Upper lobe of right lung (tissue), 1 donor: ENCODE measurements around the gene GMDS. TPM values are rescaled to one million over a fixed set of nuclear protein-coding genes. Genes with fewer than 3 reads are reported as not detected.

Experiments
- ATAC-seq: fragments of 200-7000 bp; cut with Tn5 transposase; one replicate; pipeline ENCODE4 v1.9.1; 2020; ENCODE audit warnings: mild to moderate bottlenecking, moderate library complexity
- DNase-seq: peaks from one replicate; pipeline ENCODE4 v3.0.0-alpha.2; 2020
- H3K27ac ChIP-seq: fragments of 200-600 bp; one replicate; pipeline ENCODE4 v1.8.0; 2022
- H3K27me3 ChIP-seq: fragments of 200-600 bp; one replicate; pipeline ENCODE4 v1.8.0; 2022; ENCODE audit warnings: mild to moderate bottlenecking
- H3K36me3 ChIP-seq: fragments of 200-600 bp; one replicate; pipeline ENCODE4 v1.8.0; 2022
- H3K4me1 ChIP-seq: fragments of 200-600 bp; one replicate; pipeline ENCODE4 v1.8.0; 2022
- H3K4me3 ChIP-seq: fragments of 200-600 bp; one replicate; pipeline ENCODE4 v1.8.0; 2022; ENCODE audit warnings: mild to moderate bottlenecking
- H3K9me3 ChIP-seq: fragments of 200-600 bp; one replicate; pipeline ENCODE4 v1.8.0; 2022
- intact Hi-C: fragments of 100-400 bp; cut with DNase I; formaldehyde crosslinking; loops from one replicate; pipeline ENCODE4 v1.11.0; 2022
- total RNA-seq: library from RNA; stranded (reverse); fragmentation: NEBNext Ultra II Directional; extraction: Animal tissue kit (Norgen Biotek cat#: 25700); gene quantifications from one replicate; pipeline ENCODE4 v1.2.1, GENCODE V29; 2021
- TF ChIP-seq, protein P1 (sequence below): fragments of 200-600 bp; IDR thresholded peaks from one replicate; pipeline ENCODE4 v1.8.0; 2022; ENCODE audit warnings: antibody characterized with exemption
- donor health status: DM: no; HTN: yes; CAD: no; lungs with severe emphysema.

Gene GMDS
- total RNA-seq, 1 donor from 2014 or later: 12.2 TPM

DNA sequence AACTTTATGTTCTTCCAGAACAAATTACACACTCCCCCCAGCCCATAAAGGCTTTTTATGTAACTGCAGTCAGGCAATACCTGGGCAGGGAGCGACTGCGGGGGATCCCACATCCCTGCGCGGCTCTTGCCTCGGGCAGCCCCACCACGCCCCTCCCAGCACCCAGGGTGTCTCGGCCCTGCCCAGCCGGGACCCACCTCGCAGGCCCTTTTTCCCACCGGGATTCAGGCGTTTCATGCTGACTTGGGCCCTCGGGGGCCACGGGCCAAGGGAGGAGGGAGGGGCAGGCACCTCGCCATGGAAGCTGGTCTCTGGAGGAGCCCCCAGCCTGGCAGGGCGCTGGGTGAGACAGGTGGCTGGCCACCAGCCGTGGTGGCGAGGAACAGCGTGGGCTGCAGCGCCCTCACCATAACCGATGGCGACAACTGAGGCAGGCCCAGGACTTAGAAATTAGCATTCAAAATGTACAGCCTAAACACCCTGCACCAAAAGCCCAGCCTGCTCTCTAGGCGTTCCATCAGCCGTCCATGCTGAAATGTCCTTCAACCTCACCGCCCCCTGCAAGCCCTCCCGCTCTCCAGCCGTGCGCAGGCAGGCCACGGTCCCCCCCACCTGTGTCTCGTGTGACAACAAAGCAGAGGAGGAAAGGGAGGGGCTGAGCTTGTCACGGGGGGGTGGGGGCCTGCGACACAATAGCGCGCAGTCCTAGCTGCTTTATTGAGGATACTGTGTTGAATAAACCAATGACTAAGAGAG, 650.8 kb downstream of the GMDS start:
- ATAC-seq (no peak), DNase-seq (no peak)
- no peak overlapping the region for H3K27ac ChIP-seq
- H3K9me3 ChIP-seq: no peaks in the 10 kb centered on the region
- intact Hi-C loops: loop anchor here (10.0 kb wide), 1 partner anchor 1040 kb away; no protein-coding TSS in a partner anchor
- no peak overlapping the region for H3K4me3 ChIP-seq
- peaks cover 32% of the 10 kb centered on the region for H3K27me3 ChIP-seq
- TF ChIP-seq, protein P1, sequence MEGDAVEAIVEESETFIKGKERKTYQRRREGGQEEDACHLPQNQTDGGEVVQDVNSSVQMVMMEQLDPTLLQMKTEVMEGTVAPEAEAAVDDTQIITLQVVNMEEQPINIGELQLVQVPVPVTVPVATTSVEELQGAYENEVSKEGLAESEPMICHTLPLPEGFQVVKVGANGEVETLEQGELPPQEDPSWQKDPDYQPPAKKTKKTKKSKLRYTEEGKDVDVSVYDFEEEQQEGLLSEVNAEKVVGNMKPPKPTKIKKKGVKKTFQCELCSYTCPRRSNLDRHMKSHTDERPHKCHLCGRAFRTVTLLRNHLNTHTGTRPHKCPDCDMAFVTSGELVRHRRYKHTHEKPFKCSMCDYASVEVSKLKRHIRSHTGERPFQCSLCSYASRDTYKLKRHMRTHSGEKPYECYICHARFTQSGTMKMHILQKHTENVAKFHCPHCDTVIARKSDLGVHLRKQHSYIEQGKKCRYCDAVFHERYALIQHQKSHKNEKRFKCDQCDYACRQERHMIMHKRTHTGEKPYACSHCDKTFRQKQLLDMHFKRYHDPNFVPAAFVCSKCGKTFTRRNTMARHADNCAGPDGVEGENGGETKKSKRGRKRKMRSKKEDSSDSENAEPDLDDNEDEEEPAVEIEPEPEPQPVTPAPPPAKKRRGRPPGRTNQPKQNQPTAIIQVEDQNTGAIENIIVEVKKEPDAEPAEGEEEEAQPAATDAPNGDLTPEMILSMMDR: no peak
- peaks cover 6% of the 10 kb centered on the region for H3K4me1 ChIP-seq
- no peaks in the 10 kb centered on the region for H3K36me3 ChIP-seq

DNA sequence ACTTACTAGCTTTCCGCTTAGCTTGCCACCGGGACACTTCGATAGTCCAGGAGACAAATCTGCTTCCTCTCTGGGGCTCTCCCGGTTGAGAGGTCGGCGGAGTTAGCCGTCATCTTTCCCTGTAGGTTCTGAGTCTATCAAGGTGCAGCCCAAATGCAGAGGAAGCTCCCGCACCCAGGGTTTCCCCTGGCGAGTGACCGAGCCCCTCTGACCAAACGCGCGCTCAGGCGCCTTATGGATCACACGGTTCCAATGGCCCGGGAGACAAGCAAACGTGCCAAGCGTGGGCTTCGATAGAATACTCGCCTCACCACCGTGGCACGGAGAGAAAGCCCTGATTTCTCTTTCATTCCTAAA, 651.5 kb downstream of the GMDS start:
- H3K4me3 ChIP-seq: no peak overlapping the region
- no peak overlapping the region for H3K27ac ChIP-seq
- H3K9me3 ChIP-seq: no peaks in the 10 kb centered on the region
- TF ChIP-seq, protein P1: no peak
- intact Hi-C loops: loop anchor here (10.0 kb wide), 1 partner anchor 1041 kb away; no protein-coding TSS in a partner anchor
- peaks cover 25% of the 10 kb centered on the region for H3K27me3 ChIP-seq
- DNase-seq (no peak), ATAC-seq (no peak)
- no peaks in the 10 kb centered on the region for H3K36me3 ChIP-seq
- H3K4me1 ChIP-seq: peaks cover 6% of the 10 kb centered on the region

DNA sequence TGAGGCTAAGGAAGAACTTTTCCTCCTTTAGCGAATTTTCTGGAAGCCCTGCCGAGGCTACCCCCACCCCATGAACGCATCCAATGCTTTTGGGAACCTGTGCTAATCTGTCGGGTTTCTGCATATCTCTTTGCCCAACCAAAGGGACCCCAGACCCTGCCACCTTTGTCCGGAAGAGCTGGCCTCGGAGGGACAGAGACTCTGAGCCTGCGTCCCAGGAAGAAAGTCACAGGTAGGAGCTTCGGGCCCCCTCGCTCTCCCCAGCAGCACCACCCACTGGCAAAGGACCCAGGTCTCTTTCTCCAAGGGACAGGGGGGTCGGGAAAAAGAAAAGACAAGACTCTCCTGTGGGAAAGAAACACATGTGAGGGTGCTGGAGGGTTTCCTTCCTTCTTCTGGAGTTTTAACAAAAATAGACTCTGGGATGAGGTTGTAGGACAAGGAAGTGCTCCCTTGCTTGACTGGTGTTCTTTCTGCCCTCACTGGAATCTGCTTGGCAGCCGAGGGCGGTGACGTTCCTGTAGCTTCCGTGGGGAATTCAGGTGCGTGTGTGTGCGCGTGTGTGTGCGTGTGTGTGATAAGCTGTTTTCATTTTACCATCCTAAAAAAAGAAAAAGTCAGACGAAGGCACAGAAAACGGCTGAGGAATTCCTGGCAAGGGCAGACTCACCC, 652.0 kb downstream of the GMDS start:
- intact Hi-C loops: loop anchor here (10.0 kb wide), 1 partner anchor 1041 kb away; no protein-coding TSS in a partner anchor
- no peak for ATAC-seq
- Histone ChIP-seq H3K4me3 (no peak overlapping the region), H3K4me1 (peaks cover 6% of the 10 kb centered on the region), H3K9me3 (no peaks in the 10 kb centered on the region), H3K27me3 (peaks cover 20% of the 10 kb centered on the region), H3K36me3 (no peaks in the 10 kb centered on the region), H3K27ac (no peak overlapping the region)
- TF ChIP-seq, protein P1: no peak
- no peak for DNase-seq

DNA sequence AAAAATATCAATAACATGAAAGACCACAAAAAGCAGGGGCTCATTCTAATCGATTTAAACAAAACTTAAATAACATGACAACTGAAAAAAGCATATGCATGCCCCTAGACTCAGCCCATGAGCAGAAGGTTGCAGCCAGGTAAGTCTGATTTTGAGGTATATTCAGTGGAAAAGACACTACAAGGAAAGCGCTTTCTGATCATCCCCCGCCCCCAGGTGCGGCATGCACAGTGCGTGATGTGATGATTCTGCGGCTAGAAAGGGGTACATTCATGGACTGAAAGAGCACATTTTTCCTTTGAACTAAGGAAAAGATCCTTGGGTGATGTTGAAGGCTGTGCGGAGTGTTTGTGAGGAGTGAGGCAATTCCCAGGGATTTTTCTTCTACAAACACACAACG, 652.6 kb downstream of the GMDS start:
- no peaks in the 10 kb centered on the region for H3K36me3 ChIP-seq
- DNase-seq: no peak

DNA sequence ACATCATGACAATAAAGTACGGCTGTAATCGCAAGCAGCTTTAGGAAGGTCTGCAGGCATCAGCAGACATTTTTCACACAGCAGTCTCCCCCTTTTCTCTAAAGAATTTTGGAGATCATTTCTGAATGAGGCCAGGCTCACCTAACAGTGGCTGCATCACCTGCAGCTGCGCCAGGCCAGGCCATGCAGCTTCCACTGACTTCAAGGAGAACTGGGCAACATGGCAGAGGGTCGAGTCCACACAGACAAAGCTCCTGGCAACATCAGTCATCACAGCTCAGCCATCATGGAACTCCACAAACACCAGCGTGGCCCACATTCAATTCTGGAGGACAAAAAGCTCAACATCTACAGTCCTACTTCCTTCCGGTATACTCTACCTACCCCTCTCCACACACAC, 653.5 kb downstream of the GMDS start:
- H3K27ac ChIP-seq: no peak overlapping the region
- H3K36me3 ChIP-seq: no peaks in the 10 kb centered on the region
- ATAC-seq: no peak
- H3K27me3 ChIP-seq: peaks cover 15% of the 10 kb centered on the region
- no peak for DNase-seq
- intact Hi-C loops: loop anchor here (10.0 kb wide), 1 partner anchor 1043 kb away; no protein-coding TSS in a partner anchor
- TF ChIP-seq, protein P1: no peak
- no peaks in the 10 kb centered on the region for H3K9me3 ChIP-seq
- H3K4me1 ChIP-seq: peaks cover 6% of the 10 kb centered on the region
- H3K4me3 ChIP-seq: no peak overlapping the region

More for the DNA sequence above, 652.6 kb downstream of the GMDS start:
- peaks cover 15% of the 10 kb centered on the region for H3K27me3 ChIP-seq
- no peaks in the 10 kb centered on the region for H3K9me3 ChIP-seq
- no peak overlapping the region for H3K4me3 ChIP-seq
- H3K27ac ChIP-seq: no peak overlapping the region
- ATAC-seq: no peak
- intact Hi-C loops: loop anchor here (10.0 kb wide), 1 partner anchor 1042 kb away; no protein-coding TSS in a partner anchor
- TF ChIP-seq, protein P1: no peak
- peaks cover 6% of the 10 kb centered on the region for H3K4me1 ChIP-seq
